IMR-90 (cell line): ENCODE measurements around the gene TNFRSF11A.

ENCODE experiments used
- MAZ ChIP-seq: IDR thresholded peaks from 2 replicates; pipeline ENCODE4 v1.6.1; 2012; ENCODE audit warnings: low read depth, mild to moderate bottlenecking, low read length, improper control_type of control experiment, moderate library complexity, borderline replicate concordance
- MXI1 ChIP-seq: IDR thresholded peaks from 2 replicates; pipeline ENCODE4 v1.6.1; 2012; ENCODE audit warnings: low read depth, mild to moderate bottlenecking, low read length, moderate library complexity, borderline replicate concordance
- POLR2A ChIP-seq: IDR thresholded peaks from 2 replicates; pipeline ENCODE4 v1.6.1; 2012; ENCODE audit warnings: mild to moderate bottlenecking, low read depth, low read length
- RAD21 ChIP-seq: IDR thresholded peaks from 2 replicates; pipeline ENCODE4 v1.6.1; 2012; ENCODE audit warnings: low read length, improper control_type of control experiment
- RCOR1 ChIP-seq: IDR thresholded peaks from 2 replicates; pipeline ENCODE4 v1.6.1; 2012; ENCODE audit warnings: mild to moderate bottlenecking, low read length, improper control_type of control experiment; ENCODE audit not compliant: insufficient replicate concordance
- TF ChIP-seq, protein P1 (sequence below): conservative IDR thresholded peaks from 2 replicates; pipeline ENCODE4 v1.5.1; 2012; ENCODE audit warnings: mild to moderate bottlenecking, low read depth, low read length, improper control_type of control experiment

DNA sequence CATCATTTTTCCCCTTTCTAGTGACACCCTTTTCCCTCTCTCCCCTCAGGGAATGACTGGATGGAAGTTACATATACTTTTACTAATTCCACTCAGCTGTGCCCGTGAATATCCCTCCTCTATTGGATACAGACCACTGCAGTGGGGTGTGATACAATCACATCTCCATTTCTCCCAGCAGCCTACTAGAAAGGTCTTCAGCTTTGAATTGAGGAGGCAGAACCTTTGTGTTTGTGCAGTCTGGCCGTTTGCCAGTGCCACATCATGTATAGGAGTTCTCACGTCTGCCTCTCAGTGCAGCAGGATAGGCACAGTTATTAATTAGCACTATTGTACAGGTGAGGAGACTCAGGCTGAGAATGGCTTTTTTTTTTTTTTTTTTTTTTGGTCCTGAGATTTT lies 16.4 kb downstream of the TNFRSF11A start:
- TF ChIP-seq, protein P1, sequence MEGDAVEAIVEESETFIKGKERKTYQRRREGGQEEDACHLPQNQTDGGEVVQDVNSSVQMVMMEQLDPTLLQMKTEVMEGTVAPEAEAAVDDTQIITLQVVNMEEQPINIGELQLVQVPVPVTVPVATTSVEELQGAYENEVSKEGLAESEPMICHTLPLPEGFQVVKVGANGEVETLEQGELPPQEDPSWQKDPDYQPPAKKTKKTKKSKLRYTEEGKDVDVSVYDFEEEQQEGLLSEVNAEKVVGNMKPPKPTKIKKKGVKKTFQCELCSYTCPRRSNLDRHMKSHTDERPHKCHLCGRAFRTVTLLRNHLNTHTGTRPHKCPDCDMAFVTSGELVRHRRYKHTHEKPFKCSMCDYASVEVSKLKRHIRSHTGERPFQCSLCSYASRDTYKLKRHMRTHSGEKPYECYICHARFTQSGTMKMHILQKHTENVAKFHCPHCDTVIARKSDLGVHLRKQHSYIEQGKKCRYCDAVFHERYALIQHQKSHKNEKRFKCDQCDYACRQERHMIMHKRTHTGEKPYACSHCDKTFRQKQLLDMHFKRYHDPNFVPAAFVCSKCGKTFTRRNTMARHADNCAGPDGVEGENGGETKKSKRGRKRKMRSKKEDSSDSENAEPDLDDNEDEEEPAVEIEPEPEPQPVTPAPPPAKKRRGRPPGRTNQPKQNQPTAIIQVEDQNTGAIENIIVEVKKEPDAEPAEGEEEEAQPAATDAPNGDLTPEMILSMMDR = no peak
- TF ChIP-seq POLR2A (no peak), RAD21 (no peak), MXI1 (no peak), MAZ (no peak), RCOR1 (no peak)
